Renal cortical epithelial cell (primary cell): ENCODE results near the gene TIMELESS. TPM values are rescaled to one million over a fixed set of nuclear protein-coding genes. Genes with fewer than 3 reads are reported as not detected.
"Not testable (repeated sequence)": the region's sequence is repeated elsewhere in the genome, so short reads cannot be mapped to it uniquely, and the experiment has no call there.

Experiments used
- DNase-seq: peaks from one replicate; pipeline ENCODE4 v3.0.0-alpha.2; 2011; ENCODE audit warnings: low read depth
- total RNA-seq: library from RNA; depleted of rRNA; stranded (reverse); fragments of >200 nt; gene quantifications from 2 replicates; pipeline ENCODE4 v1.2.3, GENCODE V29; 2014

The TIMELESS gene
- total RNA-seq, 1 donor from 2014 or later: 8.7 TPM

GRCh38 chr12:56408799-56409417 is 40.3 kb downstream of the TIMELESS start:
- DNase-seq: no peak

- DNase-seq: not testable (repeated sequence)
Observed at GRCh38 chr12:56404227-56404626, 45.0 kb downstream of the TIMELESS start.

- DNase-seq: not testable (repeated sequence)
Observed at GRCh38 chr12:56401612-56402011, 47.6 kb downstream of the TIMELESS start.

GRCh38 chr12:56401125-56401524 is 48.1 kb downstream of the TIMELESS start:
- DNase-seq: not testable (repeated sequence)

- DNase-seq: not testable (repeated sequence)
Observed at GRCh38 chr12:56399466-56399865, 49.8 kb downstream of the TIMELESS start.

- no peak for DNase-seq
Observed at GRCh38 chr12:56398324-56398723, 50.9 kb downstream of the TIMELESS start.

GRCh38 chr12:56392331-56392730 is 56.9 kb downstream of the TIMELESS start:
- DNase-seq: no peak

GRCh38 chr12:56391721-56392120 is 57.5 kb downstream of the TIMELESS start:
- peak; percentile 15 for DNase-seq

GRCh38 chr12:56389412-56389811 is 59.8 kb downstream of the TIMELESS start:
- DNase-seq: no peak

- DNase-seq: no peak
Observed at GRCh38 chr12:56387152-56387736, 62.0 kb downstream of the TIMELESS start.

GRCh38 chr12:56385873-56386272 is 63.4 kb downstream of the TIMELESS start:
- DNase-seq: peak; percentile 49

- DNase-seq: no peak
Observed at GRCh38 chr12:56382611-56383010, 66.6 kb downstream of the TIMELESS start.

- no peak for DNase-seq
Observed at GRCh38 chr12:56377989-56378316, 71.3 kb downstream of the TIMELESS start.

GRCh38 chr12:56377310-56377988 is 71.8 kb downstream of the TIMELESS start:
- peak; percentile 71 for DNase-seq

- DNase-seq: no peak
Observed at GRCh38 chr12:56375598-56376434, 73.4 kb downstream of the TIMELESS start.

GRCh38 chr12:56374726-56375597 is 74.3 kb downstream of the TIMELESS start:
- DNase-seq: peak; percentile 56

- no peak for DNase-seq
Observed at GRCh38 chr12:56373515-56373914, 75.7 kb downstream of the TIMELESS start.

GRCh38 chr12:56366948-56367347 is 82.3 kb downstream of the TIMELESS start:
- no peak for DNase-seq
